ENCODE data around the gene TNIP1.

- TF ChIP-seq, protein P1, sequence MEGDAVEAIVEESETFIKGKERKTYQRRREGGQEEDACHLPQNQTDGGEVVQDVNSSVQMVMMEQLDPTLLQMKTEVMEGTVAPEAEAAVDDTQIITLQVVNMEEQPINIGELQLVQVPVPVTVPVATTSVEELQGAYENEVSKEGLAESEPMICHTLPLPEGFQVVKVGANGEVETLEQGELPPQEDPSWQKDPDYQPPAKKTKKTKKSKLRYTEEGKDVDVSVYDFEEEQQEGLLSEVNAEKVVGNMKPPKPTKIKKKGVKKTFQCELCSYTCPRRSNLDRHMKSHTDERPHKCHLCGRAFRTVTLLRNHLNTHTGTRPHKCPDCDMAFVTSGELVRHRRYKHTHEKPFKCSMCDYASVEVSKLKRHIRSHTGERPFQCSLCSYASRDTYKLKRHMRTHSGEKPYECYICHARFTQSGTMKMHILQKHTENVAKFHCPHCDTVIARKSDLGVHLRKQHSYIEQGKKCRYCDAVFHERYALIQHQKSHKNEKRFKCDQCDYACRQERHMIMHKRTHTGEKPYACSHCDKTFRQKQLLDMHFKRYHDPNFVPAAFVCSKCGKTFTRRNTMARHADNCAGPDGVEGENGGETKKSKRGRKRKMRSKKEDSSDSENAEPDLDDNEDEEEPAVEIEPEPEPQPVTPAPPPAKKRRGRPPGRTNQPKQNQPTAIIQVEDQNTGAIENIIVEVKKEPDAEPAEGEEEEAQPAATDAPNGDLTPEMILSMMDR (conservative IDR thresholded peaks at IDR 0.05; ENCODE audit: low read length): no peak
- no peak for TF ChIP-seq EZH2phosphoT487 (IDR thresholded peaks at IDR 0.05; ENCODE audit: borderline replicate concordance, low read depth, low read length)
These were observed 24.0 kb upstream of the TNIP1 start for GRCh38 chr5:151104795-151105194.
